Adrenal gland (tissue), 12 donors: ENCODE data around the gene HMGB4. TPM values are rescaled to one million over a fixed set of nuclear protein-coding genes. Genes with fewer than 3 reads are reported as not detected.
A peak's percentile ranks its signal among the peaks of the same experiment; 100 is the strongest.

Experiments used
- DNase-seq, 7 donors: peaks; one replicate each; pipeline ENCODE4 v3.0.0-alpha.2; 2019 to 2020
- H3K27ac ChIP-seq, 5 donors: fragments of 200-600 bp; sonication (generic) in 4 of 5; 1 replicate in 3 of 5; 2 replicates in 2 of 5; pipeline versions ENCODE4 v1.5.1 to v1.8.0; 2016 to 2020; ENCODE audit warnings: mild to moderate bottlenecking in 1 of 5
- H3K27me3 ChIP-seq: fragments of 200-600 bp; 2 replicates; pipeline ENCODE4 v1.8.0; 2021
- H3K36me3 ChIP-seq, 2 donors: fragments of 200-600 bp; replicated peaks in 1 of 2; 1 replicate in 1 of 2; 2 replicates in 1 of 2; pipeline versions ENCODE4 v1.5.1 to v1.8.0; 2018 to 2022
- H3K4me1 ChIP-seq, 2 donors: fragments of 200-600 bp; replicated peaks in 1 of 2; 1 replicate in 1 of 2; 2 replicates in 1 of 2; pipeline versions ENCODE4 v1.5.1 to v1.8.0; 2018 to 2021
- H3K4me3 ChIP-seq, 4 donors: fragments of 200-600 bp; sonication (generic) in 3 of 4; one replicate each; pipeline ENCODE4 v1.5.1; 2016 to 2018
- H3K9me3 ChIP-seq, 3 donors: fragments of 200-600 bp; sonication (generic) in 1 of 3; replicated peaks in 1 of 3; 1 replicate in 2 of 3; 2 replicates in 1 of 3; pipeline versions ENCODE4 v1.5.1 to v1.8.0; 2016 to 2021
- POLR2A ChIP-seq, 2 donors: fragments of 450-650 bp; IDR thresholded peaks; one replicate each; pipeline ENCODE4 v1.6.1; 2017; ENCODE audit warnings: antibody characterized with exemption in 2 of 2, mild to moderate bottlenecking in 2 of 2, moderate library complexity in 1 of 2
- WGBS, 4 donors: extraction: QIAGEN DNeasy Blood & Tissue Kit in 2 of 4; methylation state at CpG; one replicate each; pipeline versions ENCODE4 v1.1.5 to v1.1.7; 2013 to 2017; 5-methylcytosine and 5-hydroxymethylcytosine counted together
- intact Hi-C, 2 donors: fragments of 100-400 bp; cut with DNase I; formaldehyde crosslinking; loops; one replicate each; pipeline versions ENCODE4 v1.14.1 to v1.15.0; 2022 to 2023
- polyA plus RNA-seq, 3 donors: library from polyadenylated mRNA; stranded (reverse); fragments of 200-250 nt in 2 of 3; fragments of 350-450 nt in 1 of 3; fragmentation: Illumina TruSeq in 1 of 3; extraction: RNeasy Lipid Tissue Mini Kit (QIAGEN cat#74804) in 1 of 3; gene quantifications; one replicate each; pipeline ENCODE4 v1.2.3, GENCODE V29; 2013 to 2014
- total RNA-seq, 9 donors: library from RNA; depleted of rRNA in 4 of 9; stranded (reverse); fragments of >200 nt in 4 of 9; fragments of 120-200 nt in 1 of 9; fragmentation: NEBNext Ultra II Directional in 1 of 9; extraction: Animal tissue kit (Norgen Biotek cat#: 25700) in 1 of 9; gene quantifications; one replicate each; pipeline versions ENCODE4 v1.1.0 to v1.2.4, GENCODE V29; 2013 to 2023
- TF ChIP-seq, protein P1 (sequence below), 6 experiments: fragments of 450-650 bp in 4 of 6; fragments of 200-600 bp in 2 of 6; sonication (generic) in 1 of 6; IDR thresholded peaks; 1 replicate in 5 of 6; 2 replicates in 1 of 6; pipeline versions ENCODE4 v1.5.1 to v1.8.0; 2016 to 2021; ENCODE audit warnings: antibody characterized with exemption in 6 of 6, mild to moderate bottlenecking in 2 of 6, moderate library complexity in 1 of 6
- donor health status: healthy with polysubstance abuse.
- donor health status: Bipolar disorder and iron deficiency.
- donor health status: DM: yes; HTN: yes; CAD: no.
- donor health status: DM: no; HTN: no; CAD: no.
- donor health status: DM: no; HTN: no; CAD: no.
- donor health status: DM: yes; HTN: yes; CAD: no.

HMGB4 gene
- total and polyA plus RNA-seq, 12 donors = not detected

DNA sequence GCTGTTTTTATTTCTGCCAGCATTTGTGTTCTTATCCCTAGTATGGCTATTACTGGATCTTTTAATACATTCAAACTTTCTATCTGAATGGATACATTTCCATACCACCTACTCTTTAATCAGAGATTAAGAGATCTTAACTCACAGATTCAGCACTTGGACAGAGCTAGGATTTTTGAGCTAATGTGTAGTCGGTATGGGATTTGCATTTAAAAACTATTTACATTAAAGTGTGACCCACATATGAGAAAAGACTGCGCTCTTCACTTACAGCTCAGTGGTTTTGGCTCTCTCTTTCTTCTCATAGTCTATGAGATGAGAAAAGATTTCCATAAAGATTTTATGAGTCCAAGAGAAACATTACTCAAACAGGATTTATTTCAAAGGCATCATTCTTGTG is 16.4 kb downstream of the HMGB4 start:
- no peak overlapping the region for H3K27ac ChIP-seq
- H3K4me1 ChIP-seq = no peaks in the 10 kb centered on the region
- no peaks in the 10 kb centered on the region for H3K27me3 ChIP-seq
- intact Hi-C loops = no loop called here
- DNase-seq = no peak
- no peaks in the 10 kb centered on the region for H3K9me3 ChIP-seq
- no peaks in the 10 kb centered on the region for H3K36me3 ChIP-seq
- WGBS, 4 donors = 52 to 62% (median 57%) methylated on average over 2 of the region's 2 CpGs
- no peak for TF ChIP-seq POLR2A (IDR thresholded peaks at IDR 0.05)
- TF ChIP-seq, protein P1, sequence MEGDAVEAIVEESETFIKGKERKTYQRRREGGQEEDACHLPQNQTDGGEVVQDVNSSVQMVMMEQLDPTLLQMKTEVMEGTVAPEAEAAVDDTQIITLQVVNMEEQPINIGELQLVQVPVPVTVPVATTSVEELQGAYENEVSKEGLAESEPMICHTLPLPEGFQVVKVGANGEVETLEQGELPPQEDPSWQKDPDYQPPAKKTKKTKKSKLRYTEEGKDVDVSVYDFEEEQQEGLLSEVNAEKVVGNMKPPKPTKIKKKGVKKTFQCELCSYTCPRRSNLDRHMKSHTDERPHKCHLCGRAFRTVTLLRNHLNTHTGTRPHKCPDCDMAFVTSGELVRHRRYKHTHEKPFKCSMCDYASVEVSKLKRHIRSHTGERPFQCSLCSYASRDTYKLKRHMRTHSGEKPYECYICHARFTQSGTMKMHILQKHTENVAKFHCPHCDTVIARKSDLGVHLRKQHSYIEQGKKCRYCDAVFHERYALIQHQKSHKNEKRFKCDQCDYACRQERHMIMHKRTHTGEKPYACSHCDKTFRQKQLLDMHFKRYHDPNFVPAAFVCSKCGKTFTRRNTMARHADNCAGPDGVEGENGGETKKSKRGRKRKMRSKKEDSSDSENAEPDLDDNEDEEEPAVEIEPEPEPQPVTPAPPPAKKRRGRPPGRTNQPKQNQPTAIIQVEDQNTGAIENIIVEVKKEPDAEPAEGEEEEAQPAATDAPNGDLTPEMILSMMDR (IDR thresholded peaks at IDR 0.05) = no peak
- no peak overlapping the region for H3K4me3 ChIP-seq

DNA sequence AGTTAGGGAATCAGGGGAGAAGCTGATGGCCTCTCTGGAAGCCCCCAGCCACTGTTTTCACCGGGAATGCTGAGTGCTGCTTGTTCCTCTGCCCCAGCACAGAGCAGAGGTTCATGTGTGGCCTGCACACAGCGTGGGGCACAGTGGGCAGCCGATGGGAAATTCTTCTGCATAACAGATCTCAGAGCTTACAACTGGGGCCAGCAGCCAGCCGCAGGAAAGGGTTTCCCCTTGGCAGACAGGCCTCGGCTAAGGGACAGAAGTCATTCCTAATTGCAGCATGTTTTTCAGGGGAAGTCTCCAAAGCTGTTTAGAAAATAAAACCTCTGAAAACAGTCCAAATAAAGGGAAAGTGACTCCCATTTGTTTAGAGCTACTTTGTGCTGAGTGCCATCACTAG is 22.6 kb downstream of the HMGB4 start:
- intact Hi-C loops = no loop called here
- H3K27me3 ChIP-seq = no peaks in the 10 kb centered on the region
- 50 to 62% (median 58%) methylated on average over 5 of the region's 5 CpGs for WGBS, 4 donors
- H3K4me1 ChIP-seq = no peaks in the 10 kb centered on the region
- H3K4me3 ChIP-seq = no peak overlapping the region
- DNase-seq = no peak
- no peak overlapping the region for H3K27ac ChIP-seq
- no peaks in the 10 kb centered on the region for H3K36me3 ChIP-seq
- TF ChIP-seq POLR2A (IDR thresholded peaks at IDR 0.05) = no peak
- TF ChIP-seq, protein P1 (IDR thresholded peaks at IDR 0.05) = no peak
- H3K9me3 ChIP-seq = no peaks in the 10 kb centered on the region

DNA sequence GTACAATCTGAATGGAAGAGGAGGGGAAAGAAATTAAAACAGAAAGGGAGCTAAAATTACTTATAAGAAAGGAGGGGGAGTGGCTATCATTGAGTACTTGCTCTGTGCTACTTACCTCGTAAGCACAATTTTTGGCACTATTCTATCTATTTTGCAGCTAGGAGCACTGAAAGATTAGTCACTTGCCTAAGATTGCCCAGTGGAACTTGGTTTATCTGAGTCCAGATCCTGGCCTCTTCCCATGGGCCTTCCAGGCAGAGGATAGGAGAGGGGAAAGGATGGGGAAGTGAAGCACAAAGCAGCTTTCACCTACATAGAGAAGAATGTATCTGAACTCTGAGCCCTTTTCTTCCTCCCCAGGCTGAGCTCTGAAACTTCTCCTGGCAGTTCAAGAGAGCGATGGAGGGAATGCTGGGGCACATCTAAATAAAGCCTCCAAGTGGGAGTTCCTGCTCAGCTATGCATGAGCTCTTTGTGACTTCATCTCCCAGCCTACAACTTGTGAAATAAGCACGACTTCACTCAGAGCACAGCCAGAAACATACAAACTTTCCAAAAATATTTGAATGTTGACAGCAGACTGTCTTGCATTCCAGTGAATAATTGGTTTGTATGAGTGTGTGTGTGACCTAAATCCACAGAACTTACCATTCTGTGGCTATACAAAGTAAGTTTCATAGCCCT is 29.4 kb downstream of the HMGB4 start:
- no peaks in the 10 kb centered on the region for H3K36me3 ChIP-seq
- H3K27ac ChIP-seq = peak overlapping the region in 3 of 5 donors; percentile 13 to 66 (median 31)
- DNase-seq = no peak
- TF ChIP-seq POLR2A (IDR thresholded peaks at IDR 0.05) = no peak
- TF ChIP-seq, protein P1 (IDR thresholded peaks at IDR 0.05) = no peak
- H3K9me3 ChIP-seq = no peaks in the 10 kb centered on the region
- intact Hi-C loops = no loop called here
- H3K4me1 ChIP-seq = no peaks in the 10 kb centered on the region
- WGBS, 4 donors = 50 to 67% (median 60%) methylated on average over 3 of the region's 3 CpGs
- H3K27me3 ChIP-seq = no peaks in the 10 kb centered on the region
- no peak overlapping the region for H3K4me3 ChIP-seq

DNA sequence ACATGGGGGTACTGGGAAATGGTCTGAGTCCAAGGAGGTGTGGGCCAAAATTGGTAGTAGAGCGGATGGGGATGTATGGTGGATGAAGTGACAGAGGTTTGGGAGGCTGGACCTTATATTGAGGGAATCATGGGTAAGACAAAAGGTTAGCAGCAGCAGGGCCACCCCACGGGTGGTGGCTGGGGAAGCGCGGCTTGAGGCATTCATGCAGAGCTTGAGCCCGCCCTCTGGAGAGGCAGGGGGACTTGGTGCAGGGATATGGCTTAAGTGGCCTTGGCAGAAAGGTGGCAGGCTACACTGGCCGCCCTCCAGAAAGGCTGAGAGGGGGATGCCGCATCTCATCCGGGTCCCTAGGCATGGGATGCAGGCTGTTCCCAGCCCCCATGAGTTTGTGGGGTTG is 31.5 kb downstream of the HMGB4 start:
- no peak overlapping the region for H3K27ac ChIP-seq
- no peaks in the 10 kb centered on the region for H3K27me3 ChIP-seq
- no peaks in the 10 kb centered on the region for H3K36me3 ChIP-seq
- no peak for DNase-seq
- no peaks in the 10 kb centered on the region for H3K9me3 ChIP-seq
- intact Hi-C loops = no loop called here
- no peak overlapping the region for H3K4me3 ChIP-seq
- 87 to 91% (median 89%) methylated on average over 5 to 8 of the region's 8 CpGs for WGBS, 4 donors
- peaks cover 8 to 10% of the 10 kb centered on the region in 2 donors for H3K4me1 ChIP-seq
- TF ChIP-seq, protein P1 (IDR thresholded peaks at IDR 0.05) = no peak
